Fibroblast of lung (primary cell): Measurements from ENCODE around the gene GPR173. TPM values are rescaled to one million over a fixed set of nuclear protein-coding genes. Genes with fewer than 3 reads are reported as not detected.

Experiments
- DNase-seq, 2 donors: peaks; one replicate each; pipeline versions ENCODE4 v3.0.0 to v3.0.0-alpha.2; 2010; ENCODE audit warnings: low read depth in 2 of 2
- H2AFZ ChIP-seq: 2 replicates; pipeline ENCODE4 v1.5.1; 2012; ENCODE audit warnings: low read length, control low read depth, inconsistent platforms
- H3K27ac ChIP-seq: 2 replicates; pipeline ENCODE4 v1.5.1; 2011; ENCODE audit warnings: low read length, control low read depth; ENCODE audit not compliant: insufficient read depth
- H3K27me3 ChIP-seq: 2 replicates; pipeline ENCODE4 v1.5.1; 2011; ENCODE audit warnings: mild to moderate bottlenecking, low read length; ENCODE audit not compliant: control insufficient read depth, insufficient read depth
- H3K36me3 ChIP-seq: 2 replicates; pipeline ENCODE4 v1.5.1; 2011; ENCODE audit warnings: low read length; ENCODE audit not compliant: control insufficient read depth, insufficient read depth
- H3K4me1 ChIP-seq: 2 replicates; pipeline ENCODE4 v1.5.1; 2011; ENCODE audit warnings: low read length; ENCODE audit not compliant: control insufficient read depth, insufficient read depth; ENCODE audit errors: extremely low read depth
- H3K4me2 ChIP-seq: 2 replicates; pipeline ENCODE4 v1.5.1; 2011; ENCODE audit warnings: low read length, control low read depth; ENCODE audit not compliant: insufficient read depth; ENCODE audit errors: extremely low read depth
- H3K4me3 ChIP-seq, 4 experiments: fragments of 200-600 bp in 1 of 4; sonication (generic) in 1 of 4; replicated peaks in 1 of 4; 2 replicates each; pipeline ENCODE4 v1.5.1; 2011 to 2016; ENCODE audit warnings: low read length in 4 of 4, low read depth in 3 of 4, mild to moderate bottlenecking in 3 of 4, control low read depth in 2 of 4, inconsistent platforms in 1 of 4, mixed read lengths in 1 of 4; ENCODE audit not compliant: insufficient read depth in 1 of 4; ENCODE audit errors: control extremely low read depth in 1 of 4
- H3K79me2 ChIP-seq: 2 replicates; pipeline ENCODE4 v1.5.1; 2012; ENCODE audit warnings: mild to moderate bottlenecking, low read length, inconsistent platforms; ENCODE audit not compliant: control insufficient read depth, insufficient read depth
- H3K9ac ChIP-seq: 2 replicates; pipeline ENCODE4 v1.5.1; 2011; ENCODE audit warnings: mild to moderate bottlenecking, low read length, control low read depth; ENCODE audit not compliant: insufficient read depth
- H3K9me3 ChIP-seq: 2 replicates; pipeline ENCODE4 v1.5.1; 2012; ENCODE audit warnings: low read depth, low read length; ENCODE audit not compliant: control insufficient read depth, insufficient read depth
- H4K20me1 ChIP-seq: 2 replicates; pipeline ENCODE4 v1.5.1; 2011; ENCODE audit warnings: low read length; ENCODE audit not compliant: control insufficient read depth, insufficient read depth; ENCODE audit errors: extremely low read depth
- CTCF ChIP-seq, 2 donors: IDR thresholded peaks in 1 of 2; conservative IDR thresholded peaks in 1 of 2; 1 replicate in 1 of 2; 2 replicates in 1 of 2; pipeline ENCODE4 v1.5.1; 2011 to 2012; ENCODE audit warnings: low read length in 2 of 2, control low read depth in 1 of 2, inconsistent platforms in 1 of 2, low read depth in 1 of 2, mild to moderate bottlenecking in 1 of 2
- EZH2 ChIP-seq: IDR thresholded peaks from 2 replicates; pipeline ENCODE4 v1.5.1; 2012; ENCODE audit warnings: low read length, control low read depth, mild to moderate bottlenecking; ENCODE audit errors: missing control alignments
- polyA plus RNA-seq, 2 donors: library from polyadenylated mRNA; depleted of rRNA in 1 of 2; stranded (reverse) in 1 of 2; unstranded in 1 of 2; fragments of >200 nt; gene quantifications; 2 replicates each; pipeline ENCODE4 v1.2.1, GENCODE V29; 2011 to 2012; ENCODE audit warnings: missing spikeins in 1 of 2
- total RNA-seq: library from RNA; depleted of rRNA; stranded (reverse); fragments of >200 nt; gene quantifications from 2 replicates; pipeline ENCODE4 v1.2.1, GENCODE V29; 2014

GPR173 gene
- total and polyA plus RNA-seq, 2 donors (not counting 1 experiment from before 2014, with no cell fraction given), result 3.9 to 5.6 TPM

DNA sequence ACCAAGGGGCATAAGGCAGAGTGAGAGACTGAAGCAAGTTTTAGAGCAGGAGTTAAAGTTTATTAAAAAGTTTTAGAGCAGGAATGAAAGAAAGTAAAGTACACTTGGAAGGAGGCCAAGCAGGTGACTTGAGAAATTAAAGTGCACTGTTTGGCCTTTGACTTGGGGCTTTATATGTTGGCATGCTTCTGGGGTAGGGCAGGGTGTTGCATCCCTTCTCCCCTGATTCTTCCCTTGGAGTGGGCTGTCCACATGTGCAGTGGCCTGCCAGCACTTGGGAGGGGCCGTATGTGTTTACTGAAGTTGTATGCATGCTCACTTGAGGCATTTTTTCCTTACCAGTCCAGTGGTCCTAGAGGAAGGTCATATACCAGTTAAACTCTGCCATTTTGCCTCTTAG lies 35.3 kb upstream of the GPR173 start:
- DNase-seq, result no peak
- no peak overlapping the region for H3K9ac ChIP-seq
- no peak for TF ChIP-seq CTCF (conservative IDR thresholded peaks at IDR 0.05 in 1 of 2, IDR thresholded peaks at IDR 0.05 in 1 of 2; ENCODE audit: low read depth in 1 of 2, low read length in 2 of 2)
- TF ChIP-seq EZH2, result no peak
- H2AFZ ChIP-seq, result no peak overlapping the region
- no peaks in the 10 kb centered on the region for H4K20me1 ChIP-seq
- H3K4me1 ChIP-seq, result no peaks in the 10 kb centered on the region
- no peak overlapping the region for H3K4me2 ChIP-seq
- H3K27ac ChIP-seq, result no peak overlapping the region
- no peaks in the 10 kb centered on the region for H3K27me3 ChIP-seq
- H3K79me2 ChIP-seq, result no peaks in the 10 kb centered on the region
- H3K4me3 ChIP-seq, result no peak overlapping the region
- H3K36me3 ChIP-seq, result no peaks in the 10 kb centered on the region
- no peaks in the 10 kb centered on the region for H3K9me3 ChIP-seq

DNA sequence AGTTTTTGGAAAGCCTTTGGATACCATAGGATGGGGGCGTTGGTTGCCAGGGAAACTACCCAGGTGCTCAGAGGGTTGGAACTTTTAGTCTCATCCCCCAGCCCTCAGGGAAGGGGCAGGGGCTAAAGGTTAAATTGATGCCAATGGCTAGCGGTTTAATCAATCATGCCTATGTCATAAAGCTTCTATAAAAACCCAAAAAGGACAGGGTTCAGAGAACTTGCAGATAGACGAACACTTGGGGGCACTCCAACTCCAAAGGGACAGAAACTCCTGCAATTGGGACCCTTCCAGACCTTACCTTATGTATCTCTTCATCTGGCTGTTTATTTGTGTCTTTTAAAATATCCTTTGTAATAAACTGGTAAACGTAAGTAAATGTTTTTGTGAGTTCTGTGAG lies 30.0 kb upstream of the GPR173 start:
- DNase-seq, result peak in 1 of 2 donors; percentile 5
- no peaks in the 10 kb centered on the region for H3K9me3 ChIP-seq
- H3K9ac ChIP-seq, result no peak overlapping the region
- TF ChIP-seq CTCF (conservative IDR thresholded peaks at IDR 0.05 in 1 of 2, IDR thresholded peaks at IDR 0.05 in 1 of 2; ENCODE audit: low read depth in 1 of 2, low read length in 2 of 2) (peak in 1 of 2 donors; percentile 8), EZH2 (no peak)
- H3K36me3 ChIP-seq, result no peaks in the 10 kb centered on the region
- no peak overlapping the region for H3K4me3 ChIP-seq
- no peaks in the 10 kb centered on the region for H3K27me3 ChIP-seq
- H3K4me2 ChIP-seq, result no peak overlapping the region
- no peaks in the 10 kb centered on the region for H3K4me1 ChIP-seq
- no peaks in the 10 kb centered on the region for H3K79me2 ChIP-seq
- no peaks in the 10 kb centered on the region for H4K20me1 ChIP-seq
- H3K27ac ChIP-seq, result no peak overlapping the region
- H2AFZ ChIP-seq, result no peak overlapping the region

DNA sequence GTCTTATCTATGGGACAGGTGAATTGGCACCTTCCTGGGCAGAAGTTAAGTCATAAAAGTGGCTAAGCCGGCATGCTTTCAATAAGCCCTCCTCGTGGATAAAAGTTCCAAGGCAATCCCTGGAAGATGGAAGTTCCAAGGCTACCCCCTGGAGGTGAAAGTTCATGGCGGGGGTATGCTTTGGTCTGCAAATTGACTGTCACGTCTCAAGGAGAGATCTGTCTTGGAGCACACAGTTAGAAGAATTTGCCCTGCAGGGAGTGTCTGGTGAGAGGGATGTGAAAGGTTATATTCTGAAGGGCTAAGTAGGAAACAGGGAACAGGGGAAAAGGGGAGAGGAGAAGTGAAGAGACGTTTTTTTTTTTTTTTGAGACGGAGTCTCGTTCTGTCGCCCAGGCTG lies 26.2 kb upstream of the GPR173 start:
- no peak for DNase-seq
- no peaks in the 10 kb centered on the region for H3K9me3 ChIP-seq
- H3K4me3 ChIP-seq, result no peak overlapping the region
- H3K79me2 ChIP-seq, result no peaks in the 10 kb centered on the region
- no peak overlapping the region for H3K9ac ChIP-seq
- no peak overlapping the region for H3K27ac ChIP-seq
- no peaks in the 10 kb centered on the region for H3K36me3 ChIP-seq
- TF ChIP-seq EZH2, result no peak
- no peak for TF ChIP-seq CTCF (conservative IDR thresholded peaks at IDR 0.05 in 1 of 2, IDR thresholded peaks at IDR 0.05 in 1 of 2; ENCODE audit: low read depth in 1 of 2, low read length in 2 of 2)
- H3K4me2 ChIP-seq, result no peak overlapping the region
- no peak overlapping the region for H2AFZ ChIP-seq
- no peaks in the 10 kb centered on the region for H3K27me3 ChIP-seq
- no peaks in the 10 kb centered on the region for H3K4me1 ChIP-seq
- no peaks in the 10 kb centered on the region for H4K20me1 ChIP-seq
